Heart right ventricle (tissue), 16 donors: ENCODE results near the gene OSBPL9. TPM values are rescaled to one million over a fixed set of nuclear protein-coding genes. Genes with fewer than 3 reads are reported as not detected.

Experiments
- ATAC-seq, 8 donors: fragments of 200-7000 bp; cut with Tn5 transposase; one replicate each; pipeline ENCODE4 v1.9.1; 2020; ENCODE audit warnings: mild to moderate bottlenecking in 8 of 8, moderate library complexity in 8 of 8, moderate number of reproducible peaks in 1 of 8
- DNase-seq, 2 donors: peaks; one replicate each; pipeline ENCODE4 v3.0.0-alpha.2; 2020
- H3K27ac ChIP-seq, 10 donors: fragments of 200-600 bp; sonication (generic) in 2 of 10; one replicate each; pipeline versions ENCODE4 v1.5.0 to v1.8.0; 2020 to 2022; ENCODE audit warnings: mild to moderate bottlenecking in 3 of 10
- H3K27me3 ChIP-seq, 7 donors: fragments of 200-600 bp; one replicate each; pipeline ENCODE4 v1.8.0; 2021 to 2022; ENCODE audit warnings: mild to moderate bottlenecking in 2 of 7
- H3K36me3 ChIP-seq, 9 donors: fragments of 200-600 bp; sonication (generic) in 1 of 9; one replicate each; pipeline versions ENCODE4 v1.5.0 to v1.8.0; 2020 to 2022; ENCODE audit warnings: mild to moderate bottlenecking in 2 of 9
- H3K4me1 ChIP-seq, 9 donors: fragments of 200-600 bp; sonication (generic) in 1 of 9; one replicate each; pipeline versions ENCODE4 v1.5.0 to v1.8.0; 2020 to 2022; ENCODE audit warnings: mild to moderate bottlenecking in 4 of 9
- H3K4me3 ChIP-seq, 10 donors: fragments of 200-600 bp; sonication (generic) in 2 of 10; one replicate each; pipeline versions ENCODE4 v1.5.0 to v1.8.0; 2020 to 2022; ENCODE audit warnings: mild to moderate bottlenecking in 7 of 10, moderate library complexity in 2 of 10
- H3K9me3 ChIP-seq, 11 donors: fragments of 200-600 bp in 10 of 11; sonication (generic) in 2 of 11; one replicate each; pipeline versions ENCODE4 v1.5.0 to v1.8.0; 2013 to 2022; ENCODE audit warnings: mild to moderate bottlenecking in 2 of 11, control low read depth in 1 of 11, moderate library complexity in 1 of 11
- WGBS, 2 donors: extraction: QIAGEN DNeasy Blood & Tissue Kit; methylation state at CpG; one replicate each; pipeline ENCODE4 v1.1.7; 2013; ENCODE audit warnings: inconsistent platforms in 1 of 2; 5-methylcytosine and 5-hydroxymethylcytosine counted together
- intact Hi-C, 10 donors: fragments of 100-400 bp; cut with DNase I; formaldehyde crosslinking; loops; one replicate each; pipeline versions ENCODE4 v1.11.1 to v1.14.2; 2022
- polyA plus RNA-seq, 2 donors: library from polyadenylated mRNA; stranded (reverse); fragments of 200-250 nt; gene quantifications; one replicate each; pipeline ENCODE4 v1.2.3, GENCODE V29; 2013
- total RNA-seq, 10 donors: library from RNA; stranded (reverse); fragmentation: NEBNext Ultra II Directional in 3 of 10; extraction: Animal tissue kit (Norgen Biotek cat#: 25700) in 3 of 10; gene quantifications; one replicate each; pipeline versions ENCODE4 v1.2.1 to v1.2.4, GENCODE V29; 2021 to 2023
- TF ChIP-seq, protein P1 (sequence below), 9 donors: fragments of 200-600 bp; sonication (generic) in 2 of 9; IDR thresholded peaks; one replicate each; pipeline versions ENCODE4 v1.5.0 to v1.8.0; 2021 to 2022; ENCODE audit warnings: antibody characterized with exemption in 9 of 9, mild to moderate bottlenecking in 5 of 9, moderate library complexity in 1 of 9
- donor health status: Arrhythmogenic right ventricular cardiomyopathy.
- donor health status: ischemic (EF 13 %, LVEDD 7.1; RV severe dilation, severe dysfunction).
- donor health status: healthy with polysubstance abuse.
- donor health status: DM: no; HTN: yes; CAD: no.
- donor health status: DM: no; HTN: no; CAD: no.
- donor health status: ischemic (EF 25% LVEDD 6.9; RV normal size, moderate dysfunction).
- donor health status: ischemic (EF 25% LVEDD 5.7; RV mildly dilated, moderate dysfunction).
- donor health status: healthy.
- donor health status: DM: yes; HTN: yes; CAD: no.
- donor health status: Ischemic cardiomyopathy.
- donor health status: ischemic (EF 35%, LVEDD 5.7; RV mildly dilated, moderate dysfunction).
- donor health status: nonischemic (EF 11% LVEDD 7.7; RV severe dilation, severe dysfunction).
- donor health status: DM: yes; HTN: yes; CAD: no.
- donor health status: PGD.
- donor health status: ischemic (EF 29% LVEDD 5.4; RV normal size, mild dysfunction).
- donor health status: nonischemic (EF 23%, LVEDD 6.1; RV moderate dilation, normal function).

The OSBPL9 gene
- total and polyA plus RNA-seq, 12 donors, result 32.5 to 82.9 (median 55.6) TPM

DNA sequence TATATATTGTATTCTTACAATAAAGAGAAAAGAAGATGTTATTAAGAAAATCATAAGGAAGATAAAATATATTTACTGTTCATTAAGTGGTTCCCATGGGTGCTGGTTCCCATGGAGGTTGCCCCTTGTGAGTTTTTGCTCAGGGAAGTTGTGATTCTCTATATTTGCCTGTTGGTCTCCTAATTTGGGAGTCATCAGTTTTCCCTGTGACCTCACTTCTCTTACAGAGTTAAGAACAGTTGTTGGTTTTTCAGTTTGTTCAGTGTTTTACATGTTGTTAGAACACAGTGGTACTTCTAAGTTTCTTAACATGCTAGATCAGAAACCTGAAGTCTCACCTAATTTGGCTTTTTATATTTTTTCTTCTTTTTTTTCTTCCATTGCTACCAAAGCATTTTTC is 109.2 kb downstream of the OSBPL9 start:
- DNase-seq (no peak), ATAC-seq (no peak)
- Histone ChIP-seq H3K4me3 (no peak overlapping the region), H3K27me3 (no peaks in the 10 kb centered on the region), H3K36me3 (no peaks in the 10 kb centered on the region), H3K27ac (no peak overlapping the region), H3K9me3 (no peaks in the 10 kb centered on the region), H3K4me1 (peaks cover 0 to 39% (median 18%) of the 10 kb centered on the region in 9 donors)
- TF ChIP-seq, protein P1, sequence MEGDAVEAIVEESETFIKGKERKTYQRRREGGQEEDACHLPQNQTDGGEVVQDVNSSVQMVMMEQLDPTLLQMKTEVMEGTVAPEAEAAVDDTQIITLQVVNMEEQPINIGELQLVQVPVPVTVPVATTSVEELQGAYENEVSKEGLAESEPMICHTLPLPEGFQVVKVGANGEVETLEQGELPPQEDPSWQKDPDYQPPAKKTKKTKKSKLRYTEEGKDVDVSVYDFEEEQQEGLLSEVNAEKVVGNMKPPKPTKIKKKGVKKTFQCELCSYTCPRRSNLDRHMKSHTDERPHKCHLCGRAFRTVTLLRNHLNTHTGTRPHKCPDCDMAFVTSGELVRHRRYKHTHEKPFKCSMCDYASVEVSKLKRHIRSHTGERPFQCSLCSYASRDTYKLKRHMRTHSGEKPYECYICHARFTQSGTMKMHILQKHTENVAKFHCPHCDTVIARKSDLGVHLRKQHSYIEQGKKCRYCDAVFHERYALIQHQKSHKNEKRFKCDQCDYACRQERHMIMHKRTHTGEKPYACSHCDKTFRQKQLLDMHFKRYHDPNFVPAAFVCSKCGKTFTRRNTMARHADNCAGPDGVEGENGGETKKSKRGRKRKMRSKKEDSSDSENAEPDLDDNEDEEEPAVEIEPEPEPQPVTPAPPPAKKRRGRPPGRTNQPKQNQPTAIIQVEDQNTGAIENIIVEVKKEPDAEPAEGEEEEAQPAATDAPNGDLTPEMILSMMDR (IDR thresholded peaks at IDR 0.05), result no peak
- intact Hi-C loops, result loop anchor here in 1 of 10 donors (5.0 kb wide), 1 partner anchor 64 kb away; no protein-coding TSS in a partner anchor

DNA sequence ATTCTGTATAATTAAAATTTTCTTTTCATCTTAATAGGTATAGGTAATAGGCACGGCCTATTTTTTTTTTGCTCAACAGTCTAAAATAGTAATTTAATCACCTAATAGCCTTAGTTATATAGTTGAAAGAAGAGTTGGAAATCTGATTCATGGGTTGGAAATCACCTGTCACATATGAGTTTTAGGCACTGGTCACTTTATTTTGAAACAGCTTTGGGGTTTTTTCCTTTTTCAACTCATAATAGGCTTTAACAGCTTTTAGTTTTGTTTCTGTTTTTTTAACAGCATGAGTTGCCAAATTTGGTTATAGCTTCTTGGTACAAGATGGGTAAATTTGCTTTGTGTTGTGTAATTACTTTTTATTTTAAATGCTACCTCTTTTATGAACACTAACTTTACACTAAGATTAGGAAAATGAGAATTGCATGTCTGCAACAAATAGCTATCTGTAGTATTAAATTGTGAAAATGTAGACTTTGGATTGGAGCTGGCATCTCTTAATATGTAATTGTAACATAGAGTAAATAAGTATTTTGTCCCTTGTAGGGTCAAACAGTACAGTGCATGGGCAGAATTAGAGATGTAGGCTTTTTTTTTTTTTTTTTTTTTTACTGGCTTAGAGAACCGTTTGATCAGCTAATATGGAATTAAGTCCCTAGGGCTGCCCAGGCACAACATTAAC is 109.8 kb downstream of the OSBPL9 start:
- no peak for ATAC-seq
- intact Hi-C loops, result loop anchor here in 1 of 10 donors (5.0 kb wide), 1 partner anchor 64 kb away; no protein-coding TSS in a partner anchor
- no peaks in the 10 kb centered on the region for H3K9me3 ChIP-seq
- no peaks in the 10 kb centered on the region for H3K36me3 ChIP-seq
- peaks cover 0 to 45% (median 22%) of the 10 kb centered on the region in 9 donors for H3K4me1 ChIP-seq
- 77 to 83% methylated on average over 2 of the region's 2 CpGs for WGBS, 2 donors
- H3K4me3 ChIP-seq, result no peak overlapping the region
- no peak overlapping the region for H3K27ac ChIP-seq
- TF ChIP-seq, protein P1 (IDR thresholded peaks at IDR 0.05), result no peak
- no peak for DNase-seq
- H3K27me3 ChIP-seq, result no peaks in the 10 kb centered on the region

- TF ChIP-seq, protein P1 (IDR thresholded peaks at IDR 0.05), result no peak
- WGBS, 2 donors, result 91 to 94% methylated on average over 4 of the region's 4 CpGs
- ATAC-seq, result no peak
- Histone ChIP-seq H3K27me3 (no peaks in the 10 kb centered on the region), H3K27ac (no peak overlapping the region), H3K9me3 (no peaks in the 10 kb centered on the region), H3K4me3 (no peak overlapping the region), H3K4me1 (peaks cover 3 to 52% (median 26%) of the 10 kb centered on the region in 9 donors), H3K36me3 (no peaks in the 10 kb centered on the region)
- intact Hi-C loops, result loop anchor here in 1 of 10 donors (5.0 kb wide), 1 partner anchor 65 kb away; no protein-coding TSS in a partner anchor
- no peak for DNase-seq
Observed at GRCh38 chr1:51727366-51727765, 110.5 kb downstream of the OSBPL9 start.

DNA sequence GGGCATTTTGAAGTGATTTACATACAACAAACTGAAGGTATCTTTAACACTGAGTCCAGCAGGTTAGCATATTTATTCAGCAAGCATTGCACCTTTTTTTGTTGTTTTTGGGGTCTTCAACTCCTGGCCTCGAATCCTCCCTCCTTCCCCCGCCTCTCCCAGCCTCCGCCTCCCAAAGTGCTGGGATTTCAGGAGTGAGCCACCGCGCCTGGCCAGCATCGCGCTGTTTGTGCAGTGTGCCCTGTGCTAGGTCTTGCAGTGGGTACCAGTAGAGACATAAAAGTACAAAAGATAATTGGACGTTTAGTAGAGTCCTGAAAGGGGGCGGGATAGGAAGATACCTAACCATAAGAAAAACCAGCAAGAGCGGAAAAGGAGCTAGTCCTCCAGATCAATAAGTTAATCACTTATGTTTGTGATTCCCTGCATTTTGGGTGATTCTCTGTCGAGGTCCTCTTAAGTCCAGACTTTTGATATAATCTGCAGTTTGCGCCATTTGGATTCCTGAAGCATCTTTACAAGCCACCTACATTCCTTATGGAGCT is 111.8 kb downstream of the OSBPL9 start:
- Histone ChIP-seq H3K4me1 (peaks cover 6 to 65% (median 39%) of the 10 kb centered on the region in 9 donors), H3K27me3 (no peaks in the 10 kb centered on the region), H3K27ac (peak overlapping the region in 8 of 10 donors; percentile 81 to 92 (median 88)), H3K4me3 (peak overlapping the region; percentile 47 to 83 (median 68)), H3K9me3 (no peaks in the 10 kb centered on the region), H3K36me3 (no peaks in the 10 kb centered on the region)
- WGBS, 2 donors, result 51 to 58% methylated on average over 12 of the region's 12 CpGs
- DNase-seq (no peak), ATAC-seq (no peak)
- intact Hi-C loops, result loop anchor here in 1 of 10 donors (5.0 kb wide), 1 partner anchor 66 kb away; no protein-coding TSS in a partner anchor
- TF ChIP-seq, protein P1 (IDR thresholded peaks at IDR 0.05), result no peak
